Nephron (organoid): ENCODE results near the gene EVX2.

Experiments
- H3K27ac Mint-ChIP-seq, 3 experiments: 2 replicates each; pipeline ENCODE4 v1.8.0; 2020; ENCODE audit warnings: mixed read lengths in 3 of 3, mild to moderate bottlenecking in 2 of 3, moderate library complexity in 1 of 3
- H3K27me3 Mint-ChIP-seq: 2 replicates; pipeline ENCODE4 v1.8.0; 2021; ENCODE audit warnings: low read depth, mild to moderate bottlenecking, moderate library complexity, mixed read lengths
- H3K36me3 Mint-ChIP-seq: 2 replicates; pipeline ENCODE4 v1.8.0; 2020; ENCODE audit warnings: low read depth, mixed read lengths
- H3K4me1 Mint-ChIP-seq: 2 replicates; pipeline ENCODE4 v1.8.0; 2020; ENCODE audit warnings: mixed read lengths
- H3K4me3 Mint-ChIP-seq, 3 experiments: 2 replicates each; pipeline ENCODE4 v1.8.0; 2020; ENCODE audit warnings: mild to moderate bottlenecking in 3 of 3, mixed read lengths in 3 of 3, moderate library complexity in 2 of 3
- H3K9me3 Mint-ChIP-seq: 2 replicates; pipeline ENCODE4 v1.8.0; 2020; ENCODE audit warnings: mixed read lengths
- CTCF ChIP-seq, 3 experiments: fragments of 200-600 bp; sonication (generic); IDR thresholded peaks; one replicate each; pipeline ENCODE4 v1.5.0; 2021; ENCODE audit warnings: antibody characterized with exemption in 3 of 3; ENCODE audit not compliant: unreplicated experiment in 3 of 3

Gene EVX2

GRCh38 chr2:176083796-176084261 is at the start of gene EVX2:
Gene EVX2 (minus strand): TSS chr2:176083962. CDS start chr2:176083776, 186 bp downstream.
- Mint-ChIP-seq H3K4me1 (peaks cover 45% of the 10 kb centered on the region), H3K4me3 (peak within 1 kb of the TSS in 2 of 3 experiments; percentile 50), H3K36me3 (no peaks in the 10 kb centered on the region), H3K27ac (no peak within 1 kb of the TSS), H3K9me3 (peaks cover 6% of the 10 kb centered on the region), H3K27me3 (peaks cover 100% of the 10 kb centered on the region)
- TF ChIP-seq CTCF (IDR thresholded peaks at IDR 0.05; ENCODE audit: unreplicated experiment in 3 of 3) = no peak

- Mint-ChIP-seq H3K36me3 (peaks cover 26% of the 10 kb centered on the region), H3K27me3 (peaks cover 11% of the 10 kb centered on the region), H3K27ac (peak overlapping the region; percentile 99 to 100 (median 99)), H3K9me3 (no peaks in the 10 kb centered on the region), H3K4me1 (peaks cover 46% of the 10 kb centered on the region), H3K4me3 (peak overlapping the region; percentile 89 to 97 (median 97))
- TF ChIP-seq CTCF (IDR thresholded peaks at IDR 0.05; ENCODE audit: unreplicated experiment in 3 of 3) = no peak
Measured at GRCh38 chr2:176133389-176133788, 49.6 kb upstream of the EVX2 start.

DNA sequence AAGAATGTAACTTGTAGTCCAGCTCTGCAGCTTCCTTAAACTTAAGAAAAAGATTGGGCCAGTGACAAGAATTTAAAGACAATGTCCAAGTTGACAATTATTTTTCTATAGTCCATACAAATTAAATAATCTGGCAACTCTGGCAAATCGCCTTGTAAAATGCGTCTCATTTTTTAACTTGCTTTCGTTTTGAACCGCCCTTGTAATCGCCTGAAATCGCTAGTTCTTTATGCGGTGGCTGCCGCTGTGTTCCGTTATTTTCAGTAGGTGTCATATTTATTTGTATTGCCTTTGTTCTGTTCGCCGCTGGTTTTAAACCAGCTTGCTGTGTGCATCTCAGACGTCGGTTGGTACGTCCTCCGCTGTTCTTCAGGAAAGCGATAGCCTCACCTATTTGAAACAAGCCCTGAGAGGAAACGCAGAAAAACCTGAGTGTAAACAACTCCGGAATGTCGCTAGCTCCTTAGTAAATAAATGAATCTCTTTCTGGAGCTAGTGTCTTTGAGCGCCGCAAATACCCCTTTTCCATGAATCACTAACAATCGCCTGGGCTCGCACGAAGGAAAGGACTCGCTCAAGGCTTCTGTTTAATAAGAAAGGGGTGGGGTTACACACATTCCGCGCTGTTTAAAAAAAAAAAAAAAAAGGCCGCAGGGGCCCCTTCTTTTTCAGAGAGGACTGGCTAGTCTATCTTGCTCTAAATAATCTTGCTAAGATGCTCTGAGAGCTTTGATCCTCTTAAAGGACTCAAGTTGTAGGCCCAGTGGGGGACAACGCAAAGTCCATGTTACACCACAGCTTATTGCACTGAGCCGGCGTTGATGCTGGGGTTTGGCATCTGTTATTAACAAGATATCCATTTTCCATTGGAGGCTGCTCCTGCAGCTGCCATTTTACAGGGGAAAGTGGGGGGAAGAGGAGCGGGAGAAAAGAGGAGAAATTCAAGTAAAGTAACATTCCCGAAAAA is 48.7 kb upstream of the EVX2 start:
- H3K4me1 Mint-ChIP-seq = peaks cover 53% of the 10 kb centered on the region
- peaks cover 17% of the 10 kb centered on the region for H3K27me3 Mint-ChIP-seq
- TF ChIP-seq CTCF (IDR thresholded peaks at IDR 0.05; ENCODE audit: unreplicated experiment in 3 of 3) = no peak
- H3K27ac Mint-ChIP-seq = peak overlapping the region; percentile 99 to 100 (median 99)
- H3K9me3 Mint-ChIP-seq = no peaks in the 10 kb centered on the region
- peaks cover 17% of the 10 kb centered on the region for H3K36me3 Mint-ChIP-seq
- peak overlapping the region; percentile 89 to 97 (median 97) for H3K4me3 Mint-ChIP-seq

GRCh38 chr2:176131848-176132158 is 48.0 kb upstream of the EVX2 start:
- no peak for TF ChIP-seq CTCF (IDR thresholded peaks at IDR 0.05; ENCODE audit: unreplicated experiment in 3 of 3)
- no peaks in the 10 kb centered on the region for H3K9me3 Mint-ChIP-seq
- peak overlapping the region; percentile 99 to 100 (median 99) for H3K27ac Mint-ChIP-seq
- peaks cover 17% of the 10 kb centered on the region for H3K27me3 Mint-ChIP-seq
- peaks cover 15% of the 10 kb centered on the region for H3K36me3 Mint-ChIP-seq
- peak overlapping the region; percentile 89 to 97 (median 97) for H3K4me3 Mint-ChIP-seq
- peaks cover 60% of the 10 kb centered on the region for H3K4me1 Mint-ChIP-seq

GRCh38 chr2:176130957-176131847 is 47.4 kb upstream of the EVX2 start:
- Mint-ChIP-seq H3K27ac (peak overlapping the region; percentile 99 to 100 (median 99)), H3K4me3 (peak overlapping the region; percentile 89 to 97 (median 97)), H3K36me3 (peaks cover 15% of the 10 kb centered on the region), H3K27me3 (peaks cover 17% of the 10 kb centered on the region), H3K4me1 (peaks cover 66% of the 10 kb centered on the region), H3K9me3 (no peaks in the 10 kb centered on the region)
- no peak for TF ChIP-seq CTCF (IDR thresholded peaks at IDR 0.05; ENCODE audit: unreplicated experiment in 3 of 3)
